ENCODE measurements around the gene GYG2.
"Not testable (repeated sequence)": the region's sequence is repeated elsewhere in the genome, so short reads cannot be mapped to it uniquely, and the experiment has no call there.

Gene GYG2

GRCh38 chrX:2874222-2875135 lies 45.7 kb downstream of the GYG2 start:
- no peak for DNase-seq

GRCh38 chrX:2875136-2875481 lies 46.4 kb downstream of the GYG2 start:
- no peak for DNase-seq

GRCh38 chrX:2875798-2876399 lies 47.2 kb downstream of the GYG2 start:
- no peak for DNase-seq

- DNase-seq, result no peak
Observed at GRCh38 chrX:2878563-2878962, 49.8 kb downstream of the GYG2 start.

GRCh38 chrX:2879670-2880069 lies 50.9 kb downstream of the GYG2 start:
- no peak for DNase-seq

- DNase-seq, result no peak
Observed at GRCh38 chrX:2883770-2884169, 55.0 kb downstream of the GYG2 start.

- no peak for DNase-seq
Observed at GRCh38 chrX:2888309-2888708, 59.6 kb downstream of the GYG2 start.

- DNase-seq, result no peak
Observed at GRCh38 chrX:2889045-2889605, 60.4 kb downstream of the GYG2 start.

GRCh38 chrX:2889706-2890490 lies 61.2 kb downstream of the GYG2 start:
- not testable (repeated sequence) for DNase-seq

- DNase-seq, result not testable (repeated sequence)
Observed at GRCh38 chrX:2890536-2891460, 62.1 kb downstream of the GYG2 start.

GRCh38 chrX:2892816-2893215 lies 64.1 kb downstream of the GYG2 start:
- no peak for DNase-seq

- no peak for DNase-seq
Observed at GRCh38 chrX:2894885-2895292, 66.2 kb downstream of the GYG2 start.

GRCh38 chrX:2897311-2897689 lies 68.6 kb downstream of the GYG2 start:
- no peak for DNase-seq

- DNase-seq, result not testable (repeated sequence)
Observed at GRCh38 chrX:2897690-2898623, 69.2 kb downstream of the GYG2 start.

GRCh38 chrX:2898846-2899512 lies 70.2 kb downstream of the GYG2 start:
- DNase-seq, result no peak

- no peak for DNase-seq
Observed at GRCh38 chrX:2901367-2902036, 72.8 kb downstream of the GYG2 start.

GRCh38 chrX:2902841-2903240 lies 74.1 kb downstream of the GYG2 start:
- DNase-seq, result no peak

GRCh38 chrX:2903366-2903765 lies 74.6 kb downstream of the GYG2 start:
- DNase-seq, result no peak

- DNase-seq, result no peak
Observed at GRCh38 chrX:2907295-2907694, 78.6 kb downstream of the GYG2 start.
